H1 (cell line): ENCODE data around the gene MICALL2. TPM values are rescaled to one million over a fixed set of nuclear protein-coding genes. Genes with fewer than 3 reads are reported as not detected.

Source experiments
- ASH2L ChIP-seq: fragments of 200-600, 300-600 bp; sonication (generic); IDR thresholded peaks from one replicate; pipeline ENCODE4 v1.7.1; 2017; ENCODE audit warnings: low read length
- ATF2 ChIP-seq: IDR thresholded peaks from 2 replicates; pipeline ENCODE4 v1.6.1; 2012; ENCODE audit warnings: low read length, inconsistent platforms
- BACH1 ChIP-seq: IDR thresholded peaks from 2 replicates; pipeline ENCODE4 v1.6.1; 2012; ENCODE audit warnings: low read length, improper control_type of control experiment
- CBX8 ChIP-seq: fragments of 300-800, 300-1000 bp; sonication (generic); IDR thresholded peaks from 2 replicates; pipeline ENCODE4 v1.7.1; 2016; ENCODE audit warnings: low read depth, low read length, borderline replicate concordance
- EZH2 ChIP-seq: fragments of 200-600 bp; sonication (generic); IDR thresholded peaks from 2 replicates; pipeline ENCODE4 v1.7.1; 2012; ENCODE audit warnings: low read depth, mild to moderate bottlenecking, moderate library complexity, low read length, inconsistent platforms; ENCODE audit not compliant: severe bottlenecking
- GABPA ChIP-seq: IDR thresholded peaks from 2 replicates; pipeline ENCODE4 v1.6.1; 2011; ENCODE audit warnings: mild to moderate bottlenecking, low read length, moderate library complexity, borderline replicate concordance; ENCODE audit not compliant: insufficient read depth
- GTF2F1 ChIP-seq: IDR thresholded peaks from 2 replicates; pipeline ENCODE4 v1.6.1; 2012; ENCODE audit warnings: low read depth, low read length, improper control_type of control experiment, borderline replicate concordance
- JUN ChIP-seq: IDR thresholded peaks from 2 replicates; pipeline ENCODE4 v1.6.1; 2011; ENCODE audit warnings: low read depth, mild to moderate bottlenecking, improper control_type of control experiment, low read length
- KDM1A ChIP-seq: fragments of 200-600, 300-600 bp; sonication (generic); IDR thresholded peaks from 2 replicates; pipeline ENCODE4 v1.7.1; 2016; ENCODE audit warnings: mild to moderate bottlenecking, low read length, borderline replicate concordance
- KDM5A ChIP-seq: fragments of 200-600 bp; IDR thresholded peaks from 2 replicates; pipeline ENCODE4 v1.7.1; 2012; ENCODE audit warnings: mild to moderate bottlenecking, low read length, inconsistent platforms, mixed read lengths
- PHF8 ChIP-seq: fragments of 200-600 bp; sonication (generic); conservative IDR thresholded peaks from 2 replicates; pipeline ENCODE4 v1.7.1; 2012; ENCODE audit warnings: low read depth, mild to moderate bottlenecking, inconsistent platforms, low read length, moderate library complexity
- POLR2AphosphoS5 ChIP-seq: IDR thresholded peaks from 2 replicates; pipeline ENCODE4 v1.6.1; 2011; ENCODE audit warnings: low read depth, low read length
- RAD21 ChIP-seq, 2 experiments: IDR thresholded peaks in 1 of 2; conservative IDR thresholded peaks in 1 of 2; 2 replicates each; pipeline ENCODE4 v1.6.1; 2011; ENCODE audit warnings: low read depth in 2 of 2, low read length in 2 of 2, improper control_type of control experiment in 1 of 2, inconsistent platforms in 1 of 2, mild to moderate bottlenecking in 1 of 2, moderate library complexity in 1 of 2
- RBBP5 ChIP-seq: IDR thresholded peaks from 2 replicates; pipeline ENCODE4 v1.7.1; 2012; ENCODE audit warnings: low read depth, mild to moderate bottlenecking, inconsistent platforms, low read length, moderate library complexity, borderline replicate concordance
- SIN3A ChIP-seq, 2 experiments: IDR thresholded peaks in 1 of 2; conservative IDR thresholded peaks in 1 of 2; 2 replicates each; pipeline ENCODE4 v1.6.1; 2011 to 2012; ENCODE audit warnings: low read length in 2 of 2, improper control_type of control experiment in 1 of 2, low read depth in 1 of 2, mild to moderate bottlenecking in 1 of 2
- SIX5 ChIP-seq: IDR thresholded peaks from 2 replicates; pipeline ENCODE4 v1.6.1; 2011; ENCODE audit warnings: mild to moderate bottlenecking, low read depth, low read length
- SP2 ChIP-seq: IDR thresholded peaks from 2 replicates; pipeline ENCODE4 v1.6.1; 2012; ENCODE audit warnings: mild to moderate bottlenecking, low read length, inconsistent platforms
- SUZ12 ChIP-seq: fragments of 200-600 bp; sonication (generic); IDR thresholded peaks from 2 replicates; pipeline ENCODE4 v1.6.1; 2012; ENCODE audit warnings: mild to moderate bottlenecking, inconsistent platforms, low read length, moderate library complexity, mixed read lengths
- TAF1 ChIP-seq: IDR thresholded peaks from 2 replicates; pipeline ENCODE4 v1.6.1; 2011; ENCODE audit warnings: mild to moderate bottlenecking, low read depth, low read length
- TAF7 ChIP-seq: optimal IDR thresholded peaks from 2 replicates; pipeline ENCODE3; 2011; ENCODE audit warnings: low read depth, mild to moderate bottlenecking, inconsistent platforms, low read length, moderate library complexity, borderline replicate concordance
- TBP ChIP-seq: IDR thresholded peaks from 2 replicates; pipeline ENCODE4 v1.6.1; 2011; ENCODE audit warnings: low read depth, low read length, improper control_type of control experiment
- polyA plus RNA-seq, 7 experiments: library from polyadenylated mRNA; depleted of rRNA in 3 of 7; stranded (reverse) in 5 of 7; unstranded in 2 of 7; fragments of >200 nt in 5 of 7; fragments of 200-250 nt in 2 of 7; gene quantifications; 1 replicate in 5 of 7; 2 replicates in 1 of 7; 4 replicates in 1 of 7; pipeline versions ENCODE4 v1.2.1 to v1.2.3, GENCODE V29; 2011 to 2013; ENCODE audit warnings: missing spikeins in 2 of 7, mixed read lengths in 2 of 7
- total RNA-seq: library from RNA; stranded (reverse); fragmentation: NEBNext Ultra II Directional; extraction: Animal tissue kit (Norgen Biotek cat#: 25700); gene quantifications from 2 replicates; pipeline ENCODE4 v1.2.1, GENCODE V29; 2021

MICALL2 gene
- total and polyA plus RNA-seq, 2 of the 8 experiments (the other 6 are each of a cell fraction or from before 2014, with no cell fraction given): 5.3 to 8.5 TPM

- no peak for TF ChIP-seq TAF7
- no peak for TF ChIP-seq SP2
- TF ChIP-seq SIX5: no peak
- peak; percentile 22 for TF ChIP-seq EZH2
- TF ChIP-seq JUN: no peak
- TF ChIP-seq KDM1A: 0 out of 2 replicates have a peak, but pooled peaks have one; percentile 47
- TF ChIP-seq RAD21 (IDR thresholded peaks at IDR 0.05 in 1 of 2, conservative IDR thresholded peaks at IDR 0.05 in 1 of 2; ENCODE audit: low read depth in 2 of 2, low read length in 2 of 2): peak; percentile 87 to 90
- TF ChIP-seq BACH1: no peak
- TF ChIP-seq ATF2: no peak
- peak; percentile 20 for TF ChIP-seq ASH2L
- TF ChIP-seq CBX8: no peak
- no peak for TF ChIP-seq GTF2F1
- no peak; a peak in 1 of 4 replicates for TF ChIP-seq SIN3A (conservative IDR thresholded peaks at IDR 0.05 in 1 of 2, IDR thresholded peaks at IDR 0.05 in 1 of 2; ENCODE audit: low read depth in 1 of 2, low read length in 2 of 2)
- no peak for TF ChIP-seq TAF1
- TF ChIP-seq SUZ12: no peak
- no peak for TF ChIP-seq PHF8
- 0 out of 2 replicates have a peak, but pooled peaks have one; percentile 63 for TF ChIP-seq GABPA
- TF ChIP-seq TBP: no peak
- TF ChIP-seq POLR2AphosphoS5: no peak
- no peak for TF ChIP-seq KDM5A
- TF ChIP-seq RBBP5: no peak
Measured at GRCh38 chr7:1412322-1413261, 46.7 kb downstream of the MICALL2 start (continued).
